A549 treated with AZD9567 at 1 μM for 4 hours (cell line): Measurements from ENCODE around the gene BARX2. TPM values are rescaled to one million over a fixed set of nuclear protein-coding genes. Genes with fewer than 3 reads are reported as not detected.

Experiments
- total RNA-seq: library from RNA; stranded (reverse); fragments of 200-300 nt; extraction: Qiagen RNA extraction; gene quantifications from 5 replicates; pipeline ENCODE4 v1.2.3, GENCODE V29; 2022; ENCODE audit not compliant: insufficient read depth

BARX2 gene
- total RNA-seq = not detected in 5 replicates

GRCh38 chr11:129375751-129376657 is at the start of gene BARX2:
TSS of gene BARX2 (plus strand) at chr11:129375848. CDS start at chr11:129376036, 188 bp downstream.

Other genes starting within 250 kb of the BARX2 start
- gene ARHGAP32, start 183.5 kb upstream of the BARX2 start, total RNA-seq = 2.9 to 7.1 TPM (median 4.2 TPM) in 5 replicates